Thyroid gland (tissue), 4 donors: ENCODE results near the gene TARS2.

Source experiments
- POLR2A ChIP-seq, 2 donors: fragments of 450-650 bp; IDR thresholded peaks; one replicate each; pipeline ENCODE4 v1.6.1; 2017; ENCODE audit warnings: antibody characterized with exemption in 2 of 2, mild to moderate bottlenecking in 2 of 2, moderate library complexity in 1 of 2
- TF ChIP-seq, protein P1 (sequence below), 6 experiments: fragments of 200-600 bp in 3 of 6; fragments of 450-650 bp in 3 of 6; sonication (generic) in 3 of 6; IDR thresholded peaks; one replicate each; pipeline ENCODE4 v1.5.1; 2016 to 2019; ENCODE audit warnings: antibody characterized with exemption in 6 of 6, mild to moderate bottlenecking in 2 of 6, inconsistent platforms in 1 of 6, moderate library complexity in 1 of 6

DNA sequence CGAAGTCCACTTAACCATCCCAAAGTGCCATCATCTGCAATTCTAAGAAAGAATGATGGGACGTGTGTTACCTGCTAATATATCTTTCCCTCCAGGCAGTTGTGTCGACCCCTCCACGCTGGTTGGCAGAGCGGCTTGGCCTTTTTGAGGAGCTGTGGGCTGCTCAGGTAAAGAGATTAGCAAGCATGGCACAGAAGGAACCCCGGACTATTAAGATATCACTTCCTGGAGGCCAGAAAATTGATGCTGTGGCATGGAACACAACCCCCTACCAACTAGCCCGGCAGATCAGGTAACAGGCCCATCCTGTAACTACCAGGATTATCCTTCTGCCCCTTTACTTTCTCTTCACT is 520 bp downstream of the TARS2 start:
- TF ChIP-seq, protein P1, sequence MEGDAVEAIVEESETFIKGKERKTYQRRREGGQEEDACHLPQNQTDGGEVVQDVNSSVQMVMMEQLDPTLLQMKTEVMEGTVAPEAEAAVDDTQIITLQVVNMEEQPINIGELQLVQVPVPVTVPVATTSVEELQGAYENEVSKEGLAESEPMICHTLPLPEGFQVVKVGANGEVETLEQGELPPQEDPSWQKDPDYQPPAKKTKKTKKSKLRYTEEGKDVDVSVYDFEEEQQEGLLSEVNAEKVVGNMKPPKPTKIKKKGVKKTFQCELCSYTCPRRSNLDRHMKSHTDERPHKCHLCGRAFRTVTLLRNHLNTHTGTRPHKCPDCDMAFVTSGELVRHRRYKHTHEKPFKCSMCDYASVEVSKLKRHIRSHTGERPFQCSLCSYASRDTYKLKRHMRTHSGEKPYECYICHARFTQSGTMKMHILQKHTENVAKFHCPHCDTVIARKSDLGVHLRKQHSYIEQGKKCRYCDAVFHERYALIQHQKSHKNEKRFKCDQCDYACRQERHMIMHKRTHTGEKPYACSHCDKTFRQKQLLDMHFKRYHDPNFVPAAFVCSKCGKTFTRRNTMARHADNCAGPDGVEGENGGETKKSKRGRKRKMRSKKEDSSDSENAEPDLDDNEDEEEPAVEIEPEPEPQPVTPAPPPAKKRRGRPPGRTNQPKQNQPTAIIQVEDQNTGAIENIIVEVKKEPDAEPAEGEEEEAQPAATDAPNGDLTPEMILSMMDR (IDR thresholded peaks at IDR 0.05) = no peak
- TF ChIP-seq POLR2A (IDR thresholded peaks at IDR 0.05) = no peak
